H1 (cell line): Measurements from ENCODE around the gene INO80C. TPM values are rescaled to one million over a fixed set of nuclear protein-coding genes. Genes with fewer than 3 reads are reported as not detected.

ENCODE experiments used
- CTCF ChIA-PET: fragments of 300-600 bp; sonication (Branson Sonifier 250); formaldehyde crosslinking; loops from one replicate; lab custom pipeline; 2021; ENCODE audit not compliant: partially characterized antibody; lab: Charles Lee
- POLR2A ChIA-PET: fragments of 300-600 bp; sonication (Branson Sonifier 250); formaldehyde crosslinking; loops from one replicate; lab custom pipeline; 2021; ENCODE audit warnings: inconsistent platforms; ENCODE audit not compliant: partially characterized antibody; lab: Charles Lee
- DNase-seq, 2 experiments: peaks; one replicate each; pipeline versions ENCODE4 v3.0.0 to v3.0.0-alpha.2; 2010 to 2022; ENCODE audit warnings: low spot score in 2 of 2, low read depth in 1 of 2, mixed read lengths in 1 of 2
- FAIRE-seq: peaks from 2 replicates; lab custom pipeline; 2011; peaks lifted over from hg19 to GRCh38; lab: Jason Lieb, UNC
- H2AFZ ChIP-seq: 2 replicates; pipeline ENCODE4 v1.8.1; 2012; ENCODE audit warnings: low read length, inconsistent platforms
- H2AK5ac ChIP-seq: 2 replicates; pipeline ENCODE4 v1.6.1; 2013; ENCODE audit warnings: low read depth, low read length
- H2BK120ac ChIP-seq: replicated peaks from 2 replicates; pipeline ENCODE3; 2013; ENCODE audit warnings: low read depth, low read length, inconsistent platforms
- H2BK12ac ChIP-seq: 2 replicates; pipeline ENCODE4 v1.6.1; 2013; ENCODE audit warnings: low read depth, low read length
- H2BK15ac ChIP-seq: 2 replicates; pipeline ENCODE4 v1.6.1; 2013; ENCODE audit warnings: low read length
- H2BK20ac ChIP-seq: 2 replicates; pipeline ENCODE4 v1.6.1; 2013; ENCODE audit warnings: low read length
- H2BK5ac ChIP-seq: 2 replicates; pipeline ENCODE4 v1.6.1; 2013; ENCODE audit warnings: low read depth, low read length
- H3K14ac ChIP-seq: 2 replicates; pipeline ENCODE4 v1.6.1; 2013; ENCODE audit warnings: inconsistent platforms; ENCODE audit not compliant: insufficient read length
- H3K18ac ChIP-seq: 2 replicates; pipeline ENCODE4 v1.6.1; 2013; ENCODE audit warnings: low read length; ENCODE audit errors: extremely low read depth
- H3K23ac ChIP-seq: 2 replicates; pipeline ENCODE4 v1.6.1; 2013; ENCODE audit warnings: inconsistent platforms; ENCODE audit not compliant: insufficient read length
- H3K23me2 ChIP-seq: 2 replicates; pipeline ENCODE4 v1.6.1; 2013; ENCODE audit warnings: low read depth, low read length
- H3K27ac ChIP-seq: 2 replicates; pipeline ENCODE4 v1.6.1; 2011; ENCODE audit warnings: low read depth, low read length, inconsistent platforms
- H3K27me3 ChIP-seq, 4 experiments: replicated peaks in 1 of 4; 1 replicate in 1 of 4; 2 replicates in 3 of 4; pipeline versions ENCODE4 v1.6.1 to v1.8.1; 2011 to 2013; ENCODE audit warnings: low read length in 3 of 4, mild to moderate bottlenecking in 3 of 4, inconsistent platforms in 2 of 4, mixed read lengths in 2 of 4, moderate library complexity in 1 of 4; ENCODE audit not compliant: control insufficient read depth in 3 of 4, insufficient read depth in 3 of 4; ENCODE audit errors: extremely low read depth in 1 of 4
- H3K36me3 ChIP-seq, 4 experiments: 2 replicates each; pipeline versions ENCODE4 v1.6.1 to v1.8.1; 2011 to 2013; ENCODE audit warnings: mild to moderate bottlenecking in 4 of 4, low read length in 3 of 4, moderate library complexity in 2 of 4, control low read depth in 1 of 4, inconsistent platforms in 1 of 4; ENCODE audit not compliant: insufficient read depth in 4 of 4, control insufficient read depth in 2 of 4
- H3K4ac ChIP-seq: replicated peaks from 2 replicates; pipeline ENCODE3; 2013; ENCODE audit warnings: low read length, low read depth, mixed read lengths, inconsistent platforms; ENCODE audit not compliant: insufficient read length
- H3K4me1 ChIP-seq, 4 experiments: replicated peaks in 1 of 4; 1 replicate in 1 of 4; 2 replicates in 3 of 4; pipeline versions ENCODE4 v1.6.1 to v1.8.1; 2011 to 2013; ENCODE audit warnings: low read length in 3 of 4, inconsistent platforms in 2 of 4, mixed read lengths in 1 of 4; ENCODE audit not compliant: insufficient read depth in 4 of 4, control insufficient read depth in 3 of 4
- H3K4me2 ChIP-seq, 2 experiments: 2 replicates each; pipeline versions ENCODE4 v1.6.1 to v1.8.1; 2011 to 2013; ENCODE audit warnings: low read depth in 2 of 2, low read length in 2 of 2, control low read depth in 1 of 2, inconsistent platforms in 1 of 2, mild to moderate bottlenecking in 1 of 2; ENCODE audit not compliant: insufficient read depth in 1 of 2
- H3K4me3 ChIP-seq, 4 experiments: fragments of 200-600, 300-600 bp in 1 of 4; sonication (generic), shearing (Covaris generic), sonication (Bioruptor Twin) in 1 of 4; 2 replicates each; pipeline versions ENCODE4 v1.5.1 to v1.8.1; 2011 to 2016; ENCODE audit warnings: low read length in 4 of 4, low read depth in 3 of 4, control low read depth in 2 of 4, inconsistent platforms in 2 of 4, mild to moderate bottlenecking in 2 of 4, mixed read lengths in 1 of 4, moderate library complexity in 1 of 4; ENCODE audit not compliant: insufficient read depth in 2 of 4; ENCODE audit errors: extremely low read depth in 1 of 4
- H3K56ac ChIP-seq: replicated peaks from 2 replicates; pipeline ENCODE3; 2013; ENCODE audit warnings: low read depth, mild to moderate bottlenecking, mixed read lengths, low read length, inconsistent platforms; ENCODE audit not compliant: insufficient read length
- H3K79me1 ChIP-seq: 2 replicates; pipeline ENCODE4 v1.6.1; 2013; ENCODE audit warnings: low read depth, low read length, control low read depth
- H3K79me2 ChIP-seq, 2 experiments: 2 replicates each; pipeline versions ENCODE4 v1.6.1 to v1.8.1; 2012 to 2013; ENCODE audit warnings: low read length in 2 of 2, mild to moderate bottlenecking in 2 of 2, inconsistent platforms in 1 of 2; ENCODE audit not compliant: insufficient read depth in 2 of 2, control insufficient read depth in 1 of 2
- H3K9ac ChIP-seq, 4 experiments: replicated peaks in 1 of 4; 1 replicate in 1 of 4; 2 replicates in 3 of 4; pipeline versions ENCODE4 v1.6.1 to v1.8.1; 2011 to 2013; ENCODE audit warnings: low read depth in 3 of 4, low read length in 3 of 4, control low read depth in 2 of 4, mild to moderate bottlenecking in 2 of 4, moderate library complexity in 2 of 4, inconsistent platforms in 1 of 4; ENCODE audit errors: extremely low read depth in 1 of 4
- H3K9me3 ChIP-seq, 2 experiments: 2 replicates each; pipeline versions ENCODE4 v1.6.1 to v1.8.1; 2012 to 2013; ENCODE audit warnings: mild to moderate bottlenecking in 2 of 2, moderate library complexity in 2 of 2, control low read depth in 1 of 2, inconsistent platforms in 1 of 2, low read depth in 1 of 2, low read length in 1 of 2, mixed read lengths in 1 of 2; ENCODE audit not compliant: insufficient read depth in 2 of 2
- H4K20me1 ChIP-seq, 2 experiments: replicated peaks in 1 of 2; 2 replicates each; pipeline versions ENCODE3 to v1.8.1; 2011 to 2013; ENCODE audit warnings: inconsistent platforms in 2 of 2, low read length in 2 of 2, mild to moderate bottlenecking in 1 of 2; ENCODE audit not compliant: insufficient read depth in 2 of 2, control insufficient read depth in 1 of 2
- H4K5ac ChIP-seq: 2 replicates; pipeline ENCODE4 v1.6.1; 2013; ENCODE audit warnings: low read length, low read depth, mixed read lengths, inconsistent platforms; ENCODE audit not compliant: insufficient read length
- H4K8ac ChIP-seq: 2 replicates; pipeline ENCODE4 v1.8.0; 2013; ENCODE audit warnings: mild to moderate bottlenecking, moderate library complexity, low read length, inconsistent platforms; ENCODE audit not compliant: insufficient read depth; ENCODE audit errors: extremely low read depth
- H4K91ac ChIP-seq: replicated peaks from 2 replicates; pipeline ENCODE3; 2013; ENCODE audit warnings: low read length, mixed read lengths, inconsistent platforms; ENCODE audit not compliant: insufficient read length
- EGR1 ChIP-seq: IDR thresholded peaks from 2 replicates; pipeline ENCODE4 v1.6.1; 2011; ENCODE audit warnings: low read depth, low read length, borderline replicate concordance
- GTF2F1 ChIP-seq: IDR thresholded peaks from 2 replicates; pipeline ENCODE4 v1.6.1; 2012; ENCODE audit warnings: low read depth, low read length, improper control_type of control experiment, borderline replicate concordance
- RAD21 ChIP-seq, 2 experiments: IDR thresholded peaks in 1 of 2; conservative IDR thresholded peaks in 1 of 2; 2 replicates each; pipeline ENCODE4 v1.6.1; 2011; ENCODE audit warnings: low read depth in 2 of 2, low read length in 2 of 2, improper control_type of control experiment in 1 of 2, inconsistent platforms in 1 of 2, mild to moderate bottlenecking in 1 of 2, moderate library complexity in 1 of 2
- RNF2 ChIP-seq: fragments of 200-900, 300-1000 bp; sonication (generic); IDR thresholded peaks from 2 replicates; pipeline ENCODE4 v1.7.1; 2016; ENCODE audit warnings: borderline replicate concordance, low read depth, mild to moderate bottlenecking, antibody characterized with exemption, low read length; ENCODE audit not compliant: poor library complexity, severe bottlenecking; ENCODE audit errors: missing control alignments
- SRF ChIP-seq: IDR thresholded peaks from 2 replicates; pipeline ENCODE4 v1.6.1; 2011; ENCODE audit warnings: mild to moderate bottlenecking, low read depth, low read length, moderate library complexity
- USF2 ChIP-seq: IDR thresholded peaks from 2 replicates; pipeline ENCODE4 v1.6.1; 2011; ENCODE audit warnings: low read length, improper control_type of control experiment
- WGBS, 2 experiments: shearing (Covaris generic) in 1 of 2; methylation state at CpG; one replicate each; pipeline versions ENCODE4 v1.1.6 to v1.1.7; 2013 to 2015; ENCODE audit warnings: low lambda C conversion rate in 2 of 2, mixed read lengths in 2 of 2, inconsistent platforms in 1 of 2, low coverage in 1 of 2, missing lambda C conversion rate in 1 of 2; ENCODE audit not compliant: insufficient replicate concordance in 2 of 2, insufficient coverage in 1 of 2, insufficient read length in 1 of 2; ENCODE audit errors: extremely low coverage in 1 of 2, missing lambda C conversion rate in 1 of 2; 5-methylcytosine and 5-hydroxymethylcytosine counted together
- polyA plus RNA-seq, 7 experiments: library from polyadenylated mRNA; depleted of rRNA in 3 of 7; stranded (reverse) in 5 of 7; unstranded in 2 of 7; fragments of >200 nt in 5 of 7; fragments of 200-250 nt in 2 of 7; gene quantifications; 1 replicate in 5 of 7; 2 replicates in 1 of 7; 4 replicates in 1 of 7; pipeline versions ENCODE4 v1.2.1 to v1.2.3, GENCODE V29; 2011 to 2013; ENCODE audit warnings: missing spikeins in 2 of 7, mixed read lengths in 2 of 7
- total RNA-seq: library from RNA; stranded (reverse); fragmentation: NEBNext Ultra II Directional; extraction: Animal tissue kit (Norgen Biotek cat#: 25700); gene quantifications from 2 replicates; pipeline ENCODE4 v1.2.1, GENCODE V29; 2021

Gene INO80C
- total and polyA plus RNA-seq, 2 of the 8 experiments (the other 6 are each of a cell fraction or from before 2014, with no cell fraction given): 30.1 to 48.9 TPM

DNA sequence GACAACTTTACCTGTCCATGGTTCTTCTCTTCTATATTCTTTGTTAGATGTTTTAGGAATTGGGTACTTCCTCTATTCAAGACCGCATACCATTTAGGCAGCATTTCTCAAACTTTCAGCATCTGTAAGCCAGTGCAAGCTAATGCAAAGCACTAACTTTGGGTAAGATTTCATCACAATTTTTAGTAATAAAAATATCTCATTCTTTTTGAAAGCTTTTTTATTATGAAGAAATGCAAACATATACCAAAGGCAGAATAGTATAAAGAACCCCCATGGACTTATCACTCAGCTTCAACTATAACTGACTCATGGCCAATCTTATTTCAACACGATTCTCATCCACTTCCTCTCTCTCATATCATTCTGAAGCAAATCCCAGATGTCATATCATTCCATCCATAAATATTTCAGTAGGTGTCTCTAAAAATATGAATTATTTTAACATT is 32.9 kb downstream of the INO80C start:
- Histone ChIP-seq H2BK120ac (no peak overlapping the region), H3K23ac (no peak overlapping the region), H3K18ac (no peak overlapping the region), H4K20me1 (peaks cover 0 to 2% of the 10 kb centered on the region in 2 experiments), H4K91ac (no peak overlapping the region), H3K79me1 (no peaks in the 10 kb centered on the region), H4K5ac (no peak overlapping the region), H3K4me1 (no peaks in the 10 kb centered on the region), H2AFZ (no peak overlapping the region), H3K4ac (no peak overlapping the region), H2BK15ac (no peak overlapping the region), H3K56ac (no peak overlapping the region)
- no peak for FAIRE-seq
- 83 to 100% methylated on average over 1 to 2 of the region's 2 CpGs for WGBS, 2 experiments
- no peak for TF ChIP-seq SRF
- no peak for TF ChIP-seq GTF2F1
- TF ChIP-seq RAD21 (IDR thresholded peaks at IDR 0.05 in 1 of 2, conservative IDR thresholded peaks at IDR 0.05 in 1 of 2; ENCODE audit: low read depth in 2 of 2, low read length in 2 of 2): no peak
- no peak for TF ChIP-seq USF2
- TF ChIP-seq RNF2: no peak
- TF ChIP-seq EGR1: no peak
- TF ChIP-seq, all 59 proteins: peak for 0
- H2AK5ac ChIP-seq: no peak overlapping the region
- H2BK5ac ChIP-seq: no peak overlapping the region
- H4K8ac ChIP-seq: no peak overlapping the region
- POLR2A ChIA-PET: no interaction called here
- CTCF ChIA-PET: interaction anchor here (0.7 kb wide), 1 partner anchor 12 kb away, joined by 4 read pairs; no protein-coding TSS in a partner anchor
- H3K14ac ChIP-seq: no peak overlapping the region
- H3K9me3 ChIP-seq: no peaks in the 10 kb centered on the region
- no peak overlapping the region for H3K9ac ChIP-seq
- H3K27me3 ChIP-seq: no peaks in the 10 kb centered on the region
- H3K36me3 ChIP-seq: peaks cover 0 to 10% (median 0%) of the 10 kb centered on the region in 4 experiments; a peak in 1 of 8 replicates
- no peak overlapping the region for H3K4me2 ChIP-seq
- no peak overlapping the region for H3K4me3 ChIP-seq
- H3K27ac ChIP-seq: no peak overlapping the region
- no peak overlapping the region for H2BK12ac ChIP-seq
- H3K79me2 ChIP-seq: no peaks in the 10 kb centered on the region
- no peak overlapping the region for H2BK20ac ChIP-seq
- no peaks in the 10 kb centered on the region for H3K23me2 ChIP-seq
- no peak for DNase-seq
